ENCODE measurements around the gene VCL. TPM values are rescaled to one million over a fixed set of nuclear protein-coding genes. Genes with fewer than 3 reads are reported as not detected.

VCL gene
- polyA plus RNA-seq, 4 donors = 123 to 134 (median 124) TPM

- no peak for DNase-seq (ENCODE audit: low read depth in 4 of 4, low spot score in 2 of 4)
Measured at GRCh38 chr10:74067373-74068352, 69.7 kb downstream of the VCL start.

DNA sequence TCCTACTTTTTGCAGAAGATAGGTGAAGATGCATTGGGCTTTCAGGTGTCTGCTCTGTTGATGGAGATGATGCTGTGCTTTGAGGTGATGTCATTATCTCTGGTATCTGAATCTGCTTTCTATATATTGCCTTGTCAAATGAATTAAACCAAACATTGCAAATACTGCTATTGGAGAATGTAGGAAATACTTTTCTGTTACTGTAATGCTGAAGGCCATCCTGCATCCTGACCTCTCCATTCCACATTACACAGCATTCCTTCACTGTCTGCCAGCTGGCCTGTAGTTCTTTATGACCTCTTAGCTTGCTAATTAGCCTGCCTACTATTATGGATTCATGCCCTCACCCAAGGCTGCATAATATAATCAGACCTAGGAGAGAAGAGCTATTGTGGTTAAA is 73.2 kb downstream of the VCL start:
- no peak for DNase-seq (ENCODE audit: low read depth in 4 of 4, low spot score in 2 of 4)

GRCh38 chr10:74072503-74072902 is 74.6 kb downstream of the VCL start:
- DNase-seq (ENCODE audit: low read depth in 4 of 4, low spot score in 2 of 4) = no peak

GRCh38 chr10:74075906-74076305 is 78.0 kb downstream of the VCL start:
- DNase-seq (ENCODE audit: low read depth in 4 of 4, low spot score in 2 of 4) = no peak

DNA sequence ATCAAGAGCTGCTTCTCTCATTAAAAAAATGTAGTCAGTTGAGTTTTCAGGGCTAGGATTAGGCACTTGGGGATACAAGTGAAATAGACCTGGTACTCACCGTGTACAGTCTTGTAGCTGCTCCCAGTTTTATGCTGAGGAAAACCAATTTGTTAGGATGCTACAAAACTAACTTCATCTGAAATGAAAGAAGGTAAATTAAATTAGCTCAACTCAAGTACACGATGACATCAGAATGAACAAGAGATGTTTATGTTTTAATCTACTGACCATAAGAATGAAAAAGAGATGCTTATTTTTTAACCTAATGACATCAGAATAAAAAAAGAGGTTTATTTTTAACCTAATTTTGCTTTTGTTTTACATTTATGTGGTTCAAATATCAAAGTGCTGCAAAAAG is 79.0 kb downstream of the VCL start:
- no peak for DNase-seq (ENCODE audit: low read depth in 4 of 4, low spot score in 2 of 4)

DNA sequence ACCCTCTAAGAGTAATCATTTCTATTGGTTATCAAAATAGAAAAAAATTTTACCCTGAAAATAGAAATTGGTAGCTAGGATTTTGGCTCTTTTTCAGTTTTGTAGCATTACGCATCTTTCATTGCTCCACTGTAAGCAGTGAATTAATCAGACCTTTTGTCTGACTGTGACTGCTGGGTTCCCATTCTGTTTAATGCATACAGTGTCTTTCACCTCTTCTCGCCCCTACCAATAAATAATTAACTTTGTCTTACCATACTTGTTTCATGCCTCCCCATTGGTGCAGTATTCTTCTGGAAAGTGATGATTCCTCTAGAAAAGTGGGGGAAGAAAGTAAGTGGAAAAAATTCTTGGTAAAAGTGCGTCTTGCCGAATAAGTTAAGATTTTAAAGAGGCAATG is 79.5 kb downstream of the VCL start:
- DNase-seq (ENCODE audit: low read depth in 4 of 4, low spot score in 2 of 4) = no peak

DNA sequence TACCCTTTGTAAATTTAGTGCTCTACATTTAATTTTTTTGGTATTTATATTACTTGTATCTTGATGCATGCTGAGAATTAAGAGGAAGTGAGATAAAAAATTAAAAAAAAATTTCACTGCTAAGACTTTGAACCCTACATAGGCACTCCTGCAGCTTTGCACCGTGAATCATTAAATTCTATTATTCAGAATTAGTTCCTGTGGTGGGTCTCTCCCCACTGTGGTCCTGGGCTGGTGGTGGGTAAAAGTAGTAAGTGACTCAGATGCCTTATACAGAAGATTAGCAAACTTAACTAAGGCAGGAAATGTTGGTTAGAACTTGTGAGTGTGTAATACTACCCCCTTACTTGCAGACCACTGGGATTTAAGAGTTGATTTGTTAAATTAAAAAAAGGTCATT is 80.1 kb downstream of the VCL start:
- no peak for DNase-seq (ENCODE audit: low read depth in 4 of 4, low spot score in 2 of 4)

DNA sequence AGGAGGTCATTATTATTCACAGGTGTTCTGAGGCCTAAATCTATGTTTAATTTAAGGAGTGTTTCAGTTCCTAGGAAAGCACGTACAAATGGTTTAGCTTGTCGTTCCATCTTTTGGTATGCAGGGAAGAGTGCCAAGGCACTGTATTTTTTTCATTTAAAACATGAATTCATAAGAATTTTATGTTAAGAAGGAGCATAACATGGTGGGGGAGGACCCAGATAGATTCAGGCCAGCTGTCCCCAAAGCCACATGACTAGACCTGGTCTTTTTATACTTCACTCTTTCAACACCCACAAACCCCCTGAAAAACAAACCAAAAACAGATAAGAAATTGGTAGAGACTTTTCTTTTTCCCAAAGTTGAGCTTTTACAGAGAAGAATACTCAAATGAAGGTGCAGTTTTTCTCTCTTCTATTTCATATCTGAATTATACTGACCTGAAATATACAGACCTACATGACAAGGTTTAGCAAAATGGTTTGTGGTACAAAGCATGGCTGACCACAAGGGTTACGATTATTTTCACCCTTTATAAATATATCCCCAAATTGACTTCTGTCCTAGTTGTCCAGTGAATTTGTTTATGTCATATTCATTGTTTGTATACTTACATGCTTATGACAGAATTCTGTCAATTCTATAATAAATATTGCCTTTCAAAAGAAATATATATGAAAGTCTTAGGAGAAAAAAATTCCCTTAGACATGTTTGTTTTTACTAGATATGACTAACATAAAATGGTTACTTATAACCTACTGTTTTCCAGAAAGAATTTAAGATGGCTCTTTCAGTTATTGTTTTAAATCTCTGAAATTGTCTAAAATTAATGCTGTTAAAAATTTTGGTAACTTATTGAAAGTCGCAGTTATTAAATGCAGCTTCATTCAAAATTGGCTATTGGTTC is 81.4 kb downstream of the VCL start:
- no peak for DNase-seq (ENCODE audit: low read depth in 4 of 4, low spot score in 2 of 4)

DNA sequence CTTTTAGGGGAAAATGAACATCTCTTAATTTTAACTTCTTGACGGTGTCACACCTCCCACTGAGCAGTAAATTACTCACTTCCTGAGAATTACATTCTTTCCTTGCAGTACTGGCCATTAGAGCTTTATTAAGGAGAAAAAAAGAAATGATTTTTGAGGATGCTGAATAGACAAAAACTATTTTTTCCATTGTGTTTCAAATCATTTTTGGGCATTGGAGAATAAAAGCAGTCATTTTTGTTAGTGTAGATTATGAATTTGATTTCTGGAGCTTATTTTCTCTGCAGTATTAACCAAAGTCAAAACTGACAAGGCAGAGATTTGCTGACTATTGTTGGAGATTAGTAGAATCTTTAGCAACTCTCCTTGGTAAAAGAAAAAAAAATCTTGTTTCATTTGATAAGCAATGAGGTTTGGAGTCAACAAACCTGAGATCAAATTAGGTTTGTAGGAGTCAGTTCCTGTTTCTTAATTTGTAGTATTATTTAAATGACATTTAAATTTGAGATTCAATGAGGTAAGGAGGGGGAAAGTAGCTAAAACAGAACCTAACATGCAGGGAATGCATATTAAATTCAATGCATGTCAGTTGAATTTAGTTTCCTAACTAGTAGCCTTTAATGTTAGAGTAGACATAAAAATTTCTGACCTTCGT is 82.1 kb downstream of the VCL start:
- DNase-seq (ENCODE audit: low read depth in 4 of 4, low spot score in 2 of 4) = no peak

DNA sequence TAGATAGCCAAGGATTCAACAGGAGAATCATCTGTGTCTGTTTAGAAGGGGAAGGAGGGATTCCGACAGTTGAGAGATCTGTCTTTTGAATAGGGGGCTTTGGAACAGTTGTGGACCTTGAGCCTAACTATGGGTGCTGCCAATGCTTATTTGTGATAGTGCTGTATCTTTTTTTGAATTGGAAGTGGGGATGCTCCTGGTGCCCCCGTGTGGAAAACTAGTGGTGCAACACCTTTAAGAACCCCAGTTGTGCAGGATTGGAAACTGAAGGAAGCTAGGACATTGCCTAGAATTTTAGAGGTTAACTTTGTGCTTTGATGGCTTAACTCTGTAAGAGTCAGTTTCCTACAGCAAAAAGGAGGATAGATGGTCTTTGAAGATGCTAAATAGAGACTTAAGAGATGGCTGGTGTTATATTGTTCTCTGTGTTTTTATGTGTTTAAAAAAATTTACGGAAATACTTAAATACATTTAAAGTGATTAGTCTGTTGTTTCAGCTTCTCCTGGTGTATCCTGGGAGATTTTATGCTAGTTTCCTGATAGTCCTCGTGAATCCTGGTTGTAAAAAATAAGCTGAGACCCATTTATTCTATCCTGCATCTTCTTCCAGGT is 83.4 kb downstream of the VCL start:
- DNase-seq (ENCODE audit: low read depth in 4 of 4, low spot score in 2 of 4) = no peak

- no peak for DNase-seq (ENCODE audit: low read depth in 4 of 4, low spot score in 2 of 4)
Measured at GRCh38 chr10:74081941-74082718, 84.2 kb downstream of the VCL start.

DNA sequence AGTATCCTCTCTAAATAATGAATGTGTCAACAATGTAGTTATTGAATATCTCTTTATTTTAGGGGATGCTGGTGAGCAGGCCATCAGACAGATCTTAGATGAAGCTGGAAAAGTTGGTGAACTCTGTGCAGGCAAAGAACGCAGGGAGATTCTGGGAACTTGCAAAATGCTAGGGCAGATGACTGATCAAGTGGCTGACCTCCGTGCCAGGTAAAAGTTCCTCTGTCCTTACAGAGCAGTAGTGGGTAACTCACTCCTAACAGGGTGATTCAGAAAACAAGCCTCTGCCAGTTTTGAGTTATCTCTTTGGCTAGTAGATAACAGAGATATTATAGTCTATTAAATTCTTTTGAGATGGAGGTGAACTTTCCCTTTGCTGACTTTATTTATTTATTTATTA is 85.4 kb downstream of the VCL start:
- DNase-seq (ENCODE audit: low read depth in 4 of 4, low spot score in 2 of 4) = no peak

DNA sequence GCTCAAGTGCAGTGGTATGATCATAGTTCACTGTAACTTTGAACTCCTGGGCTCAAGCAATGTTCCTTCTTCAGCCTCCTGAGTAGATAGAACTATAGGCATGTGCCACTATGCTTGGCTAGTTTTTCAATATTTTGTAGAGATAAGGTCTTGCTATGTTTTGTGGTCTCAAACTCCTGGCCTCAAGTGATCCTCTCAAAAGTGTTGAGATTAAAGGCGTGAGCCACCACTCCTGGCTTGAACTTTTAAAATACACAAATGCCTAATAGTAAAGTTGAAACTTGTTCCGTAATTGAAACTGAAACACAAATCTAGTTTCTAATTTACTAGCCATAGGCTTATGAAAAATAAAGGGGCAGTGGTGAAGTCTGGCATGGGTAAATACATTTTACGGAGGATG is 87.0 kb downstream of the VCL start:
- DNase-seq (ENCODE audit: low read depth in 4 of 4, low spot score in 2 of 4) = no peak

DNA sequence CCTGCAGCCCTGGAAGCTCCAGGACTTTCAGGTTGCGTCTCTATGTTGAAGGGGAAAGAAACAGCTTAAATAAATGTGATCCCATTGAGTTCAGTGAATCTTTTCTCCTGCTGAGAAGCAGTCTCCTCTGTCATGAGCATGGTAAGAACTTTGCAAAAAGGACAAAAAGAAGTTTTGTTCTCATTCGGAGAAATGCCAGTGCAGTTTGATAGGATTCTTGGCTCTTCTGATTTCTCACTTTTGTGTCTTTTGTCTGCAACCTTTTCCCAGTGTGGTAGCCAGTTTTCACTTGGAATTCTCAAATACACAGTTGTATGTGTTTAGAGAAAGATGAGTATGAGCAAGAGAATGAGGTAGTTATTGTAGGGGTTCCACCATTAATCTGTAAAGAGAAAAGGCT is 88.4 kb downstream of the VCL start:
- no peak for DNase-seq (ENCODE audit: low read depth in 4 of 4, low spot score in 2 of 4)

- DNase-seq (ENCODE audit: low read depth in 4 of 4, low spot score in 2 of 4) = no peak
Measured at GRCh38 chr10:74088722-74089121, 90.8 kb downstream of the VCL start.

DNA sequence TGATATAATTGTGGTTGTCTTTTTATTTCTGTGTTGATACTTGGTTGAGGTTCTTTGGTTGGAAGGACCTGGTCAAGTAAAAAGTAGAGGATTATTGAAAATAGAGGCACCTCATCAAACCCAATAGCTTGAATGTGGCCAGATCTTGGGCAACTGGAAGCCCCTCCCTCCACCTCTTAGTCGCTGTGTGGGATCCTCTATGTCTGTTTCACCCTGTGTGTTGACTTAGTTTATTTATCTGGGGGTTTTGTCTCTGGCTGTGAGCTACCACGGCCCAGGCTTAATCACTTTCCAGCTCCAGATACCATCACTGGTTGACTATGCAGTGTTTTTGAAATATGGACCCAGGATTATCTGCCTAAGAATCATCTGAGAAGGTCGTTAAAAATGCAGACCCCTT is 94.5 kb downstream of the VCL start:
- DNase-seq (ENCODE audit: low read depth in 4 of 4, low spot score in 2 of 4) = no peak

- no peak for DNase-seq (ENCODE audit: low read depth in 4 of 4, low spot score in 2 of 4)
Measured at GRCh38 chr10:74093530-74094164, 95.7 kb downstream of the VCL start.

DNA sequence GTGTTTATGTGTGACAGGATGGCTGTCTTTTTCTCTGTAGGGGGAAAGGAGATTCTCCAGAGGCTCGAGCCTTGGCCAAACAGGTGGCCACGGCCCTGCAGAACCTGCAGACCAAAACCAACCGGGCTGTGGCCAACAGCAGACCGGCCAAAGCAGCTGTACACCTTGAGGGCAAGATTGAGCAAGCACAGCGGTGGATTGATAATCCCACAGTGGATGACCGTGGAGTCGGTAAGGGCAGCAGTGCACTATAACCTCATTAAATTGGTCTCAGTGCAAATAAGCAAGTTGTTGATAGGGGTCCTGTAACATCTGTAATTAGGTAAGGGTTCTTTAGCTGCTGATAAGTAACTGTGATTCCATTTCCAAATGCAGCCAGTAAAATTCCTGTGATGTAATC is 96.3 kb downstream of the VCL start:
- DNase-seq (ENCODE audit: low read depth in 4 of 4, low spot score in 2 of 4) = no peak

GRCh38 chr10:74096777-74097176 is 98.9 kb downstream of the VCL start:
- no peak for DNase-seq (ENCODE audit: low read depth in 4 of 4, low spot score in 2 of 4)
